HepG2 (cell line): ENCODE results near the gene KRTAP9-2.

Experiments
- GTF2F1 ChIP-seq: fragments of 150-350 bp; IDR thresholded peaks from 2 replicates; pipeline ENCODE4 v1.6.1; 2014; ENCODE audit warnings: low read length
- HMGXB4 ChIP-seq, 2 experiments: sonication (generic) in 1 of 2; formaldehyde crosslinking in 1 of 2; IDR thresholded peaks; 2 replicates each; pipeline versions ENCODE4 v1.4.0 to v1.6.1; 2018 to 2020; ENCODE audit warnings: missing genetic modification reagents in 2 of 2, borderline replicate concordance in 1 of 2, low read depth in 1 of 2, mild to moderate bottlenecking in 1 of 2, missing biosample characterization in 1 of 2
- ZNF530 ChIP-seq: sonication (generic); formaldehyde crosslinking; IDR thresholded peaks from 2 replicates; pipeline ENCODE4 v1.5.0; 2020; ENCODE audit warnings: low read depth, mild to moderate bottlenecking, missing genetic modification reagents
- ZSCAN5A ChIP-seq: sonication (generic); formaldehyde crosslinking; IDR thresholded peaks from 2 replicates; pipeline ENCODE4 v1.8.0; 2022; ENCODE audit warnings: mild to moderate bottlenecking, missing genetic modification reagents, borderline replicate concordance

GRCh38 chr17:41215681-41216080, 10.8 kb upstream of the KRTAP9-2 start:
- TF ChIP-seq ZSCAN5A (CRISPR knock-in tag), result no peak
- TF ChIP-seq HMGXB4 (CRISPR knock-in tag; IDR thresholded peaks at IDR 0.05; ENCODE audit: borderline replicate concordance in 1 of 2, low read depth in 1 of 2), result no peak
- TF ChIP-seq GTF2F1, result no peak
- TF ChIP-seq ZNF530, result no peak
